Cardiac muscle cell (in vitro differentiated cells and primary cell): Measurements from ENCODE around the gene FCN1. TPM values are rescaled to one million over a fixed set of nuclear protein-coding genes. Genes with fewer than 3 reads are reported as not detected.

Experiments used
- DNase-seq, 2 donors: peaks; one replicate each; pipeline versions ENCODE4 v3.0.0 to v3.0.0-alpha.2; 2010 to 2017; ENCODE audit warnings: low read depth in 1 of 2, low spot score in 1 of 2
- H3K27ac ChIP-seq: fragments of 200-600 bp; sonication (generic); 2 replicates; pipeline ENCODE4 v1.5.1; 2016
- H3K27me3 ChIP-seq: fragments of 200-600 bp; sonication (generic); 2 replicates; pipeline ENCODE4 v1.6.0; 2016; ENCODE audit warnings: control low read depth
- H3K36me3 ChIP-seq: fragments of 200-600 bp; sonication (generic); 2 replicates; pipeline ENCODE4 v1.5.1; 2016; ENCODE audit warnings: control low read depth
- H3K4me1 ChIP-seq: fragments of 200-600 bp; sonication (generic); 2 replicates; pipeline ENCODE4 v1.8.1; 2017; ENCODE audit warnings: low read depth, mild to moderate bottlenecking, mixed run types
- H3K4me3 ChIP-seq: fragments of 200-600 bp; sonication (generic); 2 replicates; pipeline ENCODE4 v1.5.1; 2016; ENCODE audit warnings: mild to moderate bottlenecking
- H3K9me3 ChIP-seq: fragments of 200-600 bp; sonication (generic); 2 replicates; pipeline ENCODE4 v1.5.1; 2017; ENCODE audit warnings: low read depth, mild to moderate bottlenecking, control low read depth
- polyA plus RNA-seq: library from polyadenylated mRNA; unstranded; fragments of >200 nt; fragmentation: Nextera tagmentation; extraction: Ambion mirVana; gene quantifications from 2 replicates; pipeline ENCODE4 v1.2.1, GENCODE V29; 2016
- total RNA-seq: library from RNA; depleted of rRNA; stranded (reverse); fragments of >200 nt; gene quantifications from 2 replicates; pipeline ENCODE4 v1.2.3, GENCODE V29; 2016
- TF ChIP-seq, protein P1 (sequence below): IDR thresholded peaks from 2 replicates; pipeline ENCODE4 v1.5.1; 2012; ENCODE audit warnings: low read depth, mild to moderate bottlenecking, low read length

Gene FCN1
- total and polyA plus RNA-seq, 2 experiments from 2014 or later, result not detected

GRCh38 chr9:134855900-134856377, 61.8 kb downstream of the FCN1 start:
- H3K4me3 ChIP-seq, result no peak overlapping the region
- H3K9me3 ChIP-seq, result no peaks in the 10 kb centered on the region
- no peaks in the 10 kb centered on the region for H3K4me1 ChIP-seq
- no peaks in the 10 kb centered on the region for H3K27me3 ChIP-seq
- no peak overlapping the region for H3K27ac ChIP-seq
- TF ChIP-seq, protein P1, sequence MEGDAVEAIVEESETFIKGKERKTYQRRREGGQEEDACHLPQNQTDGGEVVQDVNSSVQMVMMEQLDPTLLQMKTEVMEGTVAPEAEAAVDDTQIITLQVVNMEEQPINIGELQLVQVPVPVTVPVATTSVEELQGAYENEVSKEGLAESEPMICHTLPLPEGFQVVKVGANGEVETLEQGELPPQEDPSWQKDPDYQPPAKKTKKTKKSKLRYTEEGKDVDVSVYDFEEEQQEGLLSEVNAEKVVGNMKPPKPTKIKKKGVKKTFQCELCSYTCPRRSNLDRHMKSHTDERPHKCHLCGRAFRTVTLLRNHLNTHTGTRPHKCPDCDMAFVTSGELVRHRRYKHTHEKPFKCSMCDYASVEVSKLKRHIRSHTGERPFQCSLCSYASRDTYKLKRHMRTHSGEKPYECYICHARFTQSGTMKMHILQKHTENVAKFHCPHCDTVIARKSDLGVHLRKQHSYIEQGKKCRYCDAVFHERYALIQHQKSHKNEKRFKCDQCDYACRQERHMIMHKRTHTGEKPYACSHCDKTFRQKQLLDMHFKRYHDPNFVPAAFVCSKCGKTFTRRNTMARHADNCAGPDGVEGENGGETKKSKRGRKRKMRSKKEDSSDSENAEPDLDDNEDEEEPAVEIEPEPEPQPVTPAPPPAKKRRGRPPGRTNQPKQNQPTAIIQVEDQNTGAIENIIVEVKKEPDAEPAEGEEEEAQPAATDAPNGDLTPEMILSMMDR, result no peak
- no peak for DNase-seq
- H3K36me3 ChIP-seq, result no peaks in the 10 kb centered on the region

Other genes with a start within 250 kb of the FCN1 start
- not detected in 2 replicates for gene FCN2, start 37.1 kb downstream of the FCN1 start, total RNA-seq
- gene FCN2, start 37.1 kb downstream of the FCN1 start, polyA plus RNA-seq, result not detected in 2 replicates
- gene OLFM1, start 169.8 kb upstream of the FCN1 start, total RNA-seq, result 2.4 and 6.3 TPM in 2 replicates
- 3.8 and 4.0 TPM in 2 replicates for gene OLFM1, start 169.8 kb upstream of the FCN1 start, polyA plus RNA-seq